Measurements from ENCODE around the gene PFKFB3.

The PFKFB3 gene

GRCh38 chr10:6171881-6172695, 30.6 kb upstream of the PFKFB3 start:
- H3K4me1 Mint-ChIP-seq (ENCODE audit: low read depth): peaks cover 87% of the 10 kb centered on the region
- H3K27me3 Mint-ChIP-seq: no peaks in the 10 kb centered on the region
- H3K9me3 Mint-ChIP-seq: no peaks in the 10 kb centered on the region
- no peak overlapping the region for H3K4me3 Mint-ChIP-seq
- H3K36me3 Mint-ChIP-seq (ENCODE audit: low read depth): peaks cover 25% of the 10 kb centered on the region
- peak overlapping the region; percentile 75 for H3K27ac Mint-ChIP-seq

- Mint-ChIP-seq H3K4me3 (peak overlapping the region; percentile 5), H3K27ac (peak overlapping the region; percentile 75), H3K36me3 (ENCODE audit: low read depth) (peaks cover 18% of the 10 kb centered on the region), H3K9me3 (no peaks in the 10 kb centered on the region), H3K27me3 (no peaks in the 10 kb centered on the region), H3K4me1 (ENCODE audit: low read depth) (peaks cover 85% of the 10 kb centered on the region)
These were observed 29.5 kb upstream of the PFKFB3 start for GRCh38 chr10:6173203-6173602.

- H3K36me3 Mint-ChIP-seq (ENCODE audit: low read depth): peaks cover 16% of the 10 kb centered on the region
- no peaks in the 10 kb centered on the region for H3K27me3 Mint-ChIP-seq
- peaks cover 79% of the 10 kb centered on the region for H3K4me1 Mint-ChIP-seq (ENCODE audit: low read depth)
- H3K9me3 Mint-ChIP-seq: no peaks in the 10 kb centered on the region
- no peak overlapping the region for H3K27ac Mint-ChIP-seq
- no peak overlapping the region for H3K4me3 Mint-ChIP-seq
These were observed 28.4 kb upstream of the PFKFB3 start for GRCh38 chr10:6174201-6174874.

- Mint-ChIP-seq H3K27ac (peak overlapping the region; percentile 12), H3K4me3 (no peak overlapping the region), H3K27me3 (no peaks in the 10 kb centered on the region), H3K36me3 (ENCODE audit: low read depth) (peaks cover 13% of the 10 kb centered on the region), H3K9me3 (no peaks in the 10 kb centered on the region), H3K4me1 (ENCODE audit: low read depth) (peaks cover 67% of the 10 kb centered on the region)
These were observed 27.2 kb upstream of the PFKFB3 start for GRCh38 chr10:6175329-6176055.

GRCh38 chr10:6176691-6177231, 26.0 kb upstream of the PFKFB3 start:
- no peak overlapping the region for H3K27ac Mint-ChIP-seq
- peaks cover 58% of the 10 kb centered on the region for H3K4me1 Mint-ChIP-seq (ENCODE audit: low read depth)
- no peak overlapping the region for H3K4me3 Mint-ChIP-seq
- H3K27me3 Mint-ChIP-seq: no peaks in the 10 kb centered on the region
- H3K9me3 Mint-ChIP-seq: no peaks in the 10 kb centered on the region
- peaks cover 13% of the 10 kb centered on the region for H3K36me3 Mint-ChIP-seq (ENCODE audit: low read depth)

- Mint-ChIP-seq H3K36me3 (ENCODE audit: low read depth) (peaks cover 11% of the 10 kb centered on the region), H3K27me3 (no peaks in the 10 kb centered on the region), H3K27ac (no peak overlapping the region), H3K4me1 (ENCODE audit: low read depth) (peaks cover 47% of the 10 kb centered on the region), H3K4me3 (no peak overlapping the region), H3K9me3 (no peaks in the 10 kb centered on the region)
These were observed 24.9 kb upstream of the PFKFB3 start for GRCh38 chr10:6177880-6178281.

- Mint-ChIP-seq H3K9me3 (no peaks in the 10 kb centered on the region), H3K27ac (no peak overlapping the region), H3K4me1 (ENCODE audit: low read depth) (peaks cover 40% of the 10 kb centered on the region), H3K27me3 (no peaks in the 10 kb centered on the region), H3K4me3 (no peak overlapping the region), H3K36me3 (ENCODE audit: low read depth) (peaks cover 5% of the 10 kb centered on the region)
These were observed 24.2 kb upstream of the PFKFB3 start for GRCh38 chr10:6178581-6178980.

- H3K4me3 Mint-ChIP-seq: no peak overlapping the region
- no peaks in the 10 kb centered on the region for H3K9me3 Mint-ChIP-seq
- H3K4me1 Mint-ChIP-seq (ENCODE audit: low read depth): peaks cover 35% of the 10 kb centered on the region
- H3K27ac Mint-ChIP-seq: no peak overlapping the region
- H3K36me3 Mint-ChIP-seq (ENCODE audit: low read depth): peaks cover 5% of the 10 kb centered on the region
- no peaks in the 10 kb centered on the region for H3K27me3 Mint-ChIP-seq
These were observed 23.7 kb upstream of the PFKFB3 start for GRCh38 chr10:6179078-6179477.

- Mint-ChIP-seq H3K4me1 (ENCODE audit: low read depth) (peaks cover 32% of the 10 kb centered on the region), H3K4me3 (no peak overlapping the region), H3K27me3 (no peaks in the 10 kb centered on the region), H3K27ac (no peak overlapping the region), H3K36me3 (ENCODE audit: low read depth) (peaks cover 5% of the 10 kb centered on the region), H3K9me3 (no peaks in the 10 kb centered on the region)
These were observed 22.1 kb upstream of the PFKFB3 start for GRCh38 chr10:6180480-6181110.

GRCh38 chr10:6181249-6181648, 21.5 kb upstream of the PFKFB3 start:
- H3K4me1 Mint-ChIP-seq (ENCODE audit: low read depth): peaks cover 32% of the 10 kb centered on the region
- no peaks in the 10 kb centered on the region for H3K9me3 Mint-ChIP-seq
- no peak overlapping the region for H3K4me3 Mint-ChIP-seq
- no peaks in the 10 kb centered on the region for H3K36me3 Mint-ChIP-seq (ENCODE audit: low read depth)
- no peaks in the 10 kb centered on the region for H3K27me3 Mint-ChIP-seq
- H3K27ac Mint-ChIP-seq: no peak overlapping the region

- Mint-ChIP-seq H3K27me3 (no peaks in the 10 kb centered on the region), H3K4me1 (ENCODE audit: low read depth) (peaks cover 31% of the 10 kb centered on the region), H3K27ac (no peak overlapping the region)
These were observed 20.2 kb upstream of the PFKFB3 start for GRCh38 chr10:6182454-6183098.

GRCh38 chr10:6185039-6185716, 17.6 kb upstream of the PFKFB3 start:
- Mint-ChIP-seq H3K9me3 (no peaks in the 10 kb centered on the region), H3K36me3 (ENCODE audit: low read depth) (peaks cover 2% of the 10 kb centered on the region), H3K4me1 (ENCODE audit: low read depth) (peaks cover 40% of the 10 kb centered on the region), H3K4me3 (no peak overlapping the region), H3K27me3 (no peaks in the 10 kb centered on the region), H3K27ac (peak overlapping the region; percentile 65)

More at GRCh38 chr10:6182454-6183098, 20.2 kb upstream of the PFKFB3 start:
- H3K4me3 Mint-ChIP-seq: no peak overlapping the region
- no peaks in the 10 kb centered on the region for H3K36me3 Mint-ChIP-seq (ENCODE audit: low read depth)
- H3K9me3 Mint-ChIP-seq: no peaks in the 10 kb centered on the region

GRCh38 chr10:6186894-6187256, 15.9 kb upstream of the PFKFB3 start:
- H3K36me3 Mint-ChIP-seq (ENCODE audit: low read depth): peaks cover 8% of the 10 kb centered on the region
- H3K27me3 Mint-ChIP-seq: no peaks in the 10 kb centered on the region
- H3K27ac Mint-ChIP-seq: no peak overlapping the region
- H3K4me1 Mint-ChIP-seq (ENCODE audit: low read depth): peaks cover 40% of the 10 kb centered on the region
- no peaks in the 10 kb centered on the region for H3K9me3 Mint-ChIP-seq
- no peak overlapping the region for H3K4me3 Mint-ChIP-seq

- no peak overlapping the region for H3K4me3 Mint-ChIP-seq
- H3K27ac Mint-ChIP-seq: no peak overlapping the region
- no peaks in the 10 kb centered on the region for H3K27me3 Mint-ChIP-seq
- peaks cover 8% of the 10 kb centered on the region for H3K36me3 Mint-ChIP-seq (ENCODE audit: low read depth)
- peaks cover 40% of the 10 kb centered on the region for H3K4me1 Mint-ChIP-seq (ENCODE audit: low read depth)
- H3K9me3 Mint-ChIP-seq: no peaks in the 10 kb centered on the region
These were observed 15.5 kb upstream of the PFKFB3 start for GRCh38 chr10:6187278-6187677.
